OCI-LY1 (cell line): Measurements from ENCODE around the gene CLECL1.
"Not testable (repeated sequence)": the region's sequence is repeated elsewhere in the genome, so short reads cannot be mapped to it uniquely, and the experiment has no call there.

Experiments used
- H2AFZ ChIP-seq: fragments of 200-600 bp; sonication (generic), shearing (Covaris generic); 2 replicates; pipeline ENCODE4 v1.6.0; 2014; ENCODE audit warnings: antibody characterized with exemption, mild to moderate bottlenecking, low read length
- H3F3A ChIP-seq: fragments of 200-600 bp; sonication (generic), shearing (Covaris generic); 2 replicates; pipeline ENCODE4 v1.6.0; 2014; ENCODE audit warnings: mild to moderate bottlenecking, antibody characterized with exemption, low read length, moderate library complexity; ENCODE audit not compliant: insufficient read depth
- H3K27ac ChIP-seq: fragments of 200-600 bp; sonication (generic); 2 replicates; pipeline ENCODE4 v1.5.1; 2014; ENCODE audit warnings: low read length, mixed run types, mild to moderate bottlenecking, low read depth; ENCODE audit not compliant: poor library complexity, severe bottlenecking
- H3K27me3 ChIP-seq: fragments of 200-600 bp; sonication (generic); 2 replicates; pipeline ENCODE4 v1.6.0; 2014; ENCODE audit warnings: antibody characterized with exemption, mild to moderate bottlenecking, low read length, moderate library complexity; ENCODE audit not compliant: insufficient read depth
- H3K36me3 ChIP-seq: fragments of 200-600 bp; sonication (generic); 2 replicates; pipeline ENCODE4 v1.6.1; 2014; ENCODE audit warnings: mild to moderate bottlenecking, antibody characterized with exemption, low read length, moderate library complexity, mixed read lengths; ENCODE audit not compliant: insufficient read depth
- H3K4me1 ChIP-seq: fragments of 200-600 bp; sonication (generic); 2 replicates; pipeline ENCODE4 v1.5.1; 2014; ENCODE audit warnings: mild to moderate bottlenecking, low read length, moderate library complexity; ENCODE audit not compliant: insufficient read depth, severe bottlenecking
- H3K4me2 ChIP-seq: fragments of 200-600 bp; sonication (generic), shearing (Covaris generic); 2 replicates; pipeline ENCODE4 v1.6.1; 2014; ENCODE audit warnings: low read length
- H3K4me3 ChIP-seq: fragments of 200-600 bp; sonication (generic); 2 replicates; pipeline ENCODE4 v1.5.1; 2014; ENCODE audit warnings: low read length, low read depth, mild to moderate bottlenecking, mixed read lengths; ENCODE audit not compliant: poor library complexity, severe bottlenecking
- H3K79me2 ChIP-seq: fragments of 200-600 bp; shearing (Covaris generic); 2 replicates; pipeline ENCODE4 v1.6.1; 2016; ENCODE audit warnings: mixed run types, low read length, mixed read lengths; ENCODE audit not compliant: insufficient read depth
- H3K9ac ChIP-seq: fragments of 200-600 bp; sonication (generic), shearing (Covaris generic); 2 replicates; pipeline ENCODE4 v1.6.1; 2014; ENCODE audit warnings: mild to moderate bottlenecking, low read length, mixed read lengths
- H3K9me2 ChIP-seq: fragments of 200-600 bp; sonication (generic), shearing (Covaris generic); 2 replicates; pipeline ENCODE4 v1.6.1; 2014; ENCODE audit warnings: low read depth, mild to moderate bottlenecking, low read length, mixed read lengths
- H3K9me3 ChIP-seq: fragments of 200-600 bp; shearing (Covaris generic); 2 replicates; pipeline ENCODE4 v1.6.1; 2014; ENCODE audit warnings: low read length, mixed read lengths
- H4K20me1 ChIP-seq: fragments of 200-600 bp; sonication (generic), shearing (Covaris generic); 2 replicates; pipeline ENCODE4 v1.6.0; 2016; ENCODE audit warnings: mild to moderate bottlenecking, low read length; ENCODE audit not compliant: insufficient read depth
- EZH2 ChIP-seq: fragments of 200-600 bp; sonication (generic), shearing (Covaris generic); IDR thresholded peaks from 2 replicates; pipeline ENCODE4 v1.8.0; 2017; ENCODE audit warnings: borderline replicate concordance, mixed run types, mild to moderate bottlenecking, antibody characterized with exemption, low read length, moderate library complexity, mixed read lengths
- TF ChIP-seq, protein P1 (sequence below): fragments of 200-600 bp; sonication (generic), shearing (Covaris generic); IDR thresholded peaks from 2 replicates; pipeline ENCODE4 v1.5.1; 2017; ENCODE audit warnings: mild to moderate bottlenecking, antibody characterized with exemption, low read length, moderate library complexity, mixed read lengths

CLECL1 gene

DNA sequence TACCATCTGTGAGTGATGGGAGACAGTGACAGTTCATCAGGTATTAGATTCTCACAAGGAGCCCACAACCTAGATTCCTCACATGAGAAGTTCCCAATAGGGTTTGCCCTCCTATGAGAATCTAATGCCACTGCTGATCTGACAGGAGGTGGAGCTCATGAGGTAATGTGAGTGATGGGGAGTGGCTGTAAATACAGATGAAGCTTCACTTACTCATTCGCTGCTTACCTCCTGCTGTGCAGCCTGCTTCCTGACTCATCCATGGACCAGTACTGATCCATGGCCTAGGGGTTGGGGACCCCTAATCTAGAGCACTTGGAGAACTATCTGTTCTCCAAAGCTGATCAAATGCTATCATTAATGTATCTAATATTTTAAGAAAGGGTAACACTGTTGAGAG, 45.7 kb downstream of the CLECL1 start:
- Histone ChIP-seq H3K9ac (no peak overlapping the region), H3K27ac (no peak overlapping the region), H3K4me1 (no peaks in the 10 kb centered on the region), H3K79me2 (no peaks in the 10 kb centered on the region), H4K20me1 (no peaks in the 10 kb centered on the region), H3F3A (no peaks in the 10 kb centered on the region), H3K9me3 (peaks cover 7% of the 10 kb centered on the region), H3K9me2 (no peaks in the 10 kb centered on the region), H3K4me3 (no peak overlapping the region), H3K4me2 (no peak overlapping the region), H3K36me3 (peaks cover 69% of the 10 kb centered on the region), H2AFZ (no peak overlapping the region), H3K27me3 (no peaks in the 10 kb centered on the region)
- TF ChIP-seq, protein P1, sequence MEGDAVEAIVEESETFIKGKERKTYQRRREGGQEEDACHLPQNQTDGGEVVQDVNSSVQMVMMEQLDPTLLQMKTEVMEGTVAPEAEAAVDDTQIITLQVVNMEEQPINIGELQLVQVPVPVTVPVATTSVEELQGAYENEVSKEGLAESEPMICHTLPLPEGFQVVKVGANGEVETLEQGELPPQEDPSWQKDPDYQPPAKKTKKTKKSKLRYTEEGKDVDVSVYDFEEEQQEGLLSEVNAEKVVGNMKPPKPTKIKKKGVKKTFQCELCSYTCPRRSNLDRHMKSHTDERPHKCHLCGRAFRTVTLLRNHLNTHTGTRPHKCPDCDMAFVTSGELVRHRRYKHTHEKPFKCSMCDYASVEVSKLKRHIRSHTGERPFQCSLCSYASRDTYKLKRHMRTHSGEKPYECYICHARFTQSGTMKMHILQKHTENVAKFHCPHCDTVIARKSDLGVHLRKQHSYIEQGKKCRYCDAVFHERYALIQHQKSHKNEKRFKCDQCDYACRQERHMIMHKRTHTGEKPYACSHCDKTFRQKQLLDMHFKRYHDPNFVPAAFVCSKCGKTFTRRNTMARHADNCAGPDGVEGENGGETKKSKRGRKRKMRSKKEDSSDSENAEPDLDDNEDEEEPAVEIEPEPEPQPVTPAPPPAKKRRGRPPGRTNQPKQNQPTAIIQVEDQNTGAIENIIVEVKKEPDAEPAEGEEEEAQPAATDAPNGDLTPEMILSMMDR = no peak
- no peak for TF ChIP-seq EZH2

DNA sequence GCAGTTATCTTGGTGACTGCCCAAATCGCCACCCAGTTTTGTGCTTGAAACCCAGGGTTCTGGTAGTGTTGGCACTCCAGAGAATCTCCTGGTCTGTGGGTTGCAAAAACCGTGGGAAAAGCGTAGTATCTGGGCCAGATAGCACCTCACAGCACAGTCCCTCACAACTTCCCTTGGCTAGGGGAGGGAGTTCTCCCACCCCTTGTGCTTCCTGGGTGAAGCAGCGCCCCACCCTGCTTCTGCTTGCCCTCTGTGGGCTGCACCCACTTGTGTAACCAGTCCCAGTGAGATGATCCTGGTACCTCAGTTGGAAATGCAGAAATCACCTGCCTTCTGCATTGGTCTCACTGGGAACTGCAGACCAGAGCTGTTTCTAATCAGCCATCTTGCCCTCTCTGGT, 47.0 kb downstream of the CLECL1 start:
- Histone ChIP-seq H3K27ac (no peak overlapping the region), H3K9ac (no peak overlapping the region), H2AFZ (no peak overlapping the region), H3K9me2 (no peaks in the 10 kb centered on the region), H3F3A (no peaks in the 10 kb centered on the region), H3K36me3 (peaks cover 71% of the 10 kb centered on the region), H4K20me1 (no peaks in the 10 kb centered on the region), H3K79me2 (no peaks in the 10 kb centered on the region; the same call in 1 of the 2 replicates), H3K9me3 (peaks cover 11% of the 10 kb centered on the region), H3K4me2 (no peak overlapping the region), H3K27me3 (no peaks in the 10 kb centered on the region), H3K4me1 (no peaks in the 10 kb centered on the region), H3K4me3 (no peak overlapping the region)
- TF ChIP-seq, protein P1 = no peak
- TF ChIP-seq EZH2 = no peak

DNA sequence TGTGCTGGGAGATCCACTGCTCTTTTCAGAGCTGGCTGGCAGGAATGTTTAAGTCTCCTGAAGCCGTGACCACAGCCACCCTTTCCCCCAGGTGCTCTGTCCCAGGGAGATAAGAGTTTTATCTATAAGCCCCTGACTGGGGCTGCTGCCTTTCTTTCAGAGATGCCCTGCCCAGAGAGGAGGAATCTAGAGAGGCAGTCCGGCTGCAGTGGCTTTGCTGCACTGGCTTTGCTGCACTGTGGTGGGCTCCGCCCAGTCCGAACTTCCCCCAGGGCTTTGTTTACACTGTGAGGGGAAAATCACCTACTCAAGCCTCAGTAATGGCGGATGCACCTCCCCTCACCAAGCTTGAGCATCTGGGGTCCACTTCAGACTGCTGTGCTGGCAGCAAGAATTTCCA, 47.5 kb downstream of the CLECL1 start:
- not testable (repeated sequence) for H3K27ac ChIP-seq, H3K27me3 ChIP-seq, H3F3A ChIP-seq, H2AFZ ChIP-seq, H3K9ac ChIP-seq, H4K20me1 ChIP-seq, H3K4me2 ChIP-seq, H3K79me2 ChIP-seq, H3K4me3 ChIP-seq, H3K4me1 ChIP-seq, H3K9me2 ChIP-seq
- Histone ChIP-seq H3K36me3 (peaks cover 72% of the 10 kb centered on the region), H3K9me3 (peaks cover 15% of the 10 kb centered on the region)

DNA sequence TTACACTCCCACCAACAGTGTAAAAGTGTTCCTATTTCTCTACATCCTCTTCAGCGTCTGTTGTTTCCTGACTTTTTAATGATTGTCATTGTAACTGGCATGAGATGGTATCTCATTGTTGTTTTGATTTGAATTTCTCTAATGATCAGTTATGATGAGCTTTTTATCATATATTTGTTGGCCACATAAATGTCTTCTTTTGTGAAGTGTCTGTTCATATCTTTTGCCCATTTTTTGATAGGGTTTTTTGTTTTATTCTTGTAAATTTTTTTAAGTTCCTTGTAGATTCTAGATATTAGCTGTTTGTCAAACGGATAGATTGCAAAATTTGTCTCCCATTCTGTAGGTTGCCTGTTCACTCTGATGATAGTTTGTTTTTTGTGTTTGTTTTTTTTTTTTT, 49.9 kb downstream of the CLECL1 start:
- Histone ChIP-seq H3K36me3 (peaks cover 64% of the 10 kb centered on the region), H3K79me2 (peaks cover 11% of the 10 kb centered on the region; the same call in 1 of the 2 replicates), H3K9me3 (peaks cover 12% of the 10 kb centered on the region; the same call in 1 of the 2 replicates)
- not testable (repeated sequence) for H3F3A ChIP-seq, H2AFZ ChIP-seq, H3K27ac ChIP-seq, H3K9me2 ChIP-seq, H4K20me1 ChIP-seq, H3K9ac ChIP-seq, H3K27me3 ChIP-seq, H3K4me2 ChIP-seq, H3K4me3 ChIP-seq, H3K4me1 ChIP-seq

DNA sequence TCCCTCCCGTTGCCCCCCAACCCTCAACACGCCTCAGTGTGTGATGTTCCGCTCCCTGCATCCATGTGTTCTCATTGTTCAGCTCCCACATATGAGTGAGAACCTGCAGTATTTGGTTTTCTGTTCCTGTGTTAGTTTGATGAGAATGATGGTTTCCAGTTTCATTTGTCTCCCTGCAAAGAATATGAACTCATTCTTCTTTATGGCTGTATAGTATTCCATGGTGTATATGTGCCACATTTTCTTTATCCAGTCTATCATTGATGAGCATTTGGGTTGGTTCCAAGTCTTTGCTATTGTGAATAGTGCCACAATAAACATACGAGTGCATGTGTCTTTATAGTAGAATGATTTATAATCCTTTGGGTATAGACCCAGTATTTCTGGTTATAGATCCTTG, 50.4 kb downstream of the CLECL1 start:
- peaks cover 61% of the 10 kb centered on the region for H3K36me3 ChIP-seq
- not testable (repeated sequence) for H3F3A ChIP-seq, H3K27me3 ChIP-seq, H4K20me1 ChIP-seq, H3K4me1 ChIP-seq, H3K4me2 ChIP-seq, H3K9ac ChIP-seq, H3K27ac ChIP-seq, H3K9me2 ChIP-seq, H2AFZ ChIP-seq, H3K4me3 ChIP-seq
- peaks cover 12% of the 10 kb centered on the region; the same call in 1 of the 2 replicates for H3K9me3 ChIP-seq
- peaks cover 14% of the 10 kb centered on the region; the same call in 1 of the 2 replicates for H3K79me2 ChIP-seq
